ENCODE data around the gene EMC10. TPM values are rescaled to one million over a fixed set of nuclear protein-coding genes. Genes with fewer than 3 reads are reported as not detected.

The EMC10 gene
- total and polyA plus RNA-seq, 2 of the 4 experiments (the other 2 are of a cell fraction), result 11.3 to 90.9 TPM

GRCh38 chr19:50522881-50523280, 46.6 kb downstream of the EMC10 start:
- H2BK5ac ChIP-seq (ENCODE audit: low read depth, low read length, poor library complexity, severe bottlenecking), result no peak overlapping the region
- POLR2A ChIA-PET (ENCODE audit: unreplicated experiment), result no interaction called here
- in situ Hi-C loops (cut with MboI; ENCODE audit: low sequenced_read_pairs) (no loop called here), dilution Hi-C loops (cut with HindIII; ENCODE audit: low sequenced_read_pairs, unreplicated experiment) (no loop called here), intact Hi-C loops (cut with micrococcal nuclease) (no loop called here)
- DNase-seq (no peak), ATAC-seq (ENCODE audit: low read depth) (no peak)
- no peak overlapping the region for H3K4me2 ChIP-seq (ENCODE audit: low read depth, low read length)
- no peaks in the 10 kb centered on the region for H3K79me1 ChIP-seq (ENCODE audit: low read depth in 1 of 2, low read length in 2 of 2)
- no peaks in the 10 kb centered on the region for H3K4me1 ChIP-seq (ENCODE audit: control insufficient read depth, insufficient read depth, low read length)
- no peak overlapping the region for H3K23ac ChIP-seq (ENCODE audit: low read depth, low read length)
- CTCF ChIA-PET, result no interaction called here
- no peak overlapping the region for H2BK15ac ChIP-seq (ENCODE audit: low read depth, low read length)
- no peak overlapping the region for H3K4me3 ChIP-seq (ENCODE audit: insufficient read depth, low read depth, low read length)
- H3K4ac ChIP-seq (ENCODE audit: low read depth, low read length), result no peak overlapping the region
- no peak overlapping the region for H4K5ac ChIP-seq (ENCODE audit: low read depth, low read length)
- no peaks in the 10 kb centered on the region for H3K9me3 ChIP-seq (ENCODE audit: control insufficient read depth, insufficient read depth, low read length)
- H2AK9ac ChIP-seq (replicated peaks; ENCODE audit: low read depth, low read length, poor library complexity), result no peak overlapping the region
- H3K56ac ChIP-seq (ENCODE audit: extremely low read depth, insufficient read depth, low read length), result no peak overlapping the region
- H3K27ac ChIP-seq (ENCODE audit: insufficient read depth, low read length), result no peak overlapping the region
- no peak overlapping the region for H3K18ac ChIP-seq (ENCODE audit: low read depth, low read length)
- no CpG with 5 or more reads among the region's 10 CpGs for WGBS, 2 experiments (ENCODE audit: extremely low coverage in 2 of 2, insufficient read length in 1 of 2)
- no peak for TF ChIP-seq CEBPB (IDR thresholded peaks at IDR 0.05; ENCODE audit: low read depth, low read length)
- TF ChIP-seq MXI1 (IDR thresholded peaks at IDR 0.05; ENCODE audit: borderline replicate concordance, low read depth, low read length), result no peak
- no peak for TF ChIP-seq ELK1 (IDR thresholded peaks at IDR 0.05; ENCODE audit: borderline replicate concordance, low read depth, low read length)
- TF ChIP-seq POLR2A (IDR thresholded peaks at IDR 0.05; ENCODE audit: low read depth, low read length), result no peak
- TF ChIP-seq USF2 (IDR thresholded peaks at IDR 0.05; ENCODE audit: low read depth, low read length), result no peak
- no peak for TF ChIP-seq MAFK (IDR thresholded peaks at IDR 0.05; ENCODE audit: low read depth, low read length)
- TF ChIP-seq RCOR1 (IDR thresholded peaks at IDR 0.05; ENCODE audit: insufficient replicate concordance, low read length), result no peak
- TF ChIP-seq SMC3 (IDR thresholded peaks at IDR 0.05; ENCODE audit: low read depth, low read length), result no peak
- no peak for TF ChIP-seq BHLHE40 (IDR thresholded peaks at IDR 0.05; ENCODE audit: low read depth, low read length)
- no peak for TF ChIP-seq MAZ (IDR thresholded peaks at IDR 0.05; ENCODE audit: borderline replicate concordance, low read depth, low read length)
- H4K20me1 ChIP-seq (ENCODE audit: insufficient read depth, low read length), result no peaks in the 10 kb centered on the region
- H3K36me3 ChIP-seq (ENCODE audit: control insufficient read depth, insufficient read depth, low read length), result no peaks in the 10 kb centered on the region
- H2BK20ac ChIP-seq (ENCODE audit: low read depth, low read length), result no peak overlapping the region
- H2AFZ ChIP-seq (replicated peaks; ENCODE audit: low read length, poor library complexity), result no peak overlapping the region
- no peak overlapping the region for H4K91ac ChIP-seq (ENCODE audit: insufficient read depth, low read depth, low read length)
- no peaks in the 10 kb centered on the region for H3K9me1 ChIP-seq (ENCODE audit: insufficient read depth, low read length)
- H2AK5ac ChIP-seq (ENCODE audit: low read depth, low read length), result no peak overlapping the region
- H3K14ac ChIP-seq (replicated peaks; ENCODE audit: low read depth, low read length), result no peak overlapping the region
- BruUV-seq (replicated peaks), result no TSS peak
- no peak overlapping the region for H4K8ac ChIP-seq (ENCODE audit: low read depth in 2 of 2, low read length in 2 of 2)
- H3K27me3 ChIP-seq (ENCODE audit: control insufficient read depth, insufficient read depth, low read length), result no peaks in the 10 kb centered on the region
- H2BK120ac ChIP-seq (ENCODE audit: low read depth, low read length), result no peak overlapping the region
- H3K9ac ChIP-seq (ENCODE audit: low read depth, low read length), result no peak overlapping the region

All from IMR-90 (cell line).